Omental fat pad (tissue), 4 donors: Measurements from ENCODE around the gene RECK. TPM values are rescaled to one million over a fixed set of nuclear protein-coding genes. Genes with fewer than 3 reads are reported as not detected.
A peak's percentile ranks its signal among the peaks of the same experiment; 100 is the strongest.
"Not testable (repeated sequence)": the region's sequence is repeated elsewhere in the genome, so short reads cannot be mapped to it uniquely, and the experiment has no call there.

ENCODE experiments used
- ATAC-seq: fragments of 150-250 bp; one replicate; pipeline ENCODE4 v1.9.1; 2016; ENCODE audit warnings: mild to moderate bottlenecking, moderate library complexity; ENCODE audit not compliant: low FRiP score
- DNase-seq: peaks from one replicate; pipeline ENCODE4 v3.0.0-alpha.2; 2019; ENCODE audit warnings: low spot score
- CTCF ChIP-seq, 3 donors: fragments of 450-650 bp; IDR thresholded peaks; one replicate each; pipeline ENCODE4 v1.5.1; 2016 to 2017; ENCODE audit warnings: antibody characterized with exemption in 3 of 3, mild to moderate bottlenecking in 3 of 3, moderate library complexity in 2 of 3
- total RNA-seq, 4 donors: library from RNA; depleted of rRNA; stranded (reverse); fragments of >200 nt; gene quantifications; one replicate each; pipeline ENCODE4 v1.1.0, GENCODE V29; 2016

Gene RECK
- total RNA-seq, result 10 to 100 TPM; 15.0 to 27.7 (median 21.7) TPM

- DNase-seq (peak; percentile 81), ATAC-seq (peak; percentile 85)
- TF ChIP-seq CTCF (IDR thresholded peaks at IDR 0.05), result no peak
Measured at GRCh38 chr9:36036780-36037548, at the start of gene RECK. TSS of gene RECK (plus strand) at chr9:36036913. CDS start at chr9:36036999, 86 bp downstream.

- no peak for TF ChIP-seq CTCF (IDR thresholded peaks at IDR 0.05)
- no peak for DNase-seq
- no peak for ATAC-seq
Measured at GRCh38 chr9:35990155-35990554, 46.6 kb upstream of the RECK start.

GRCh38 chr9:35993136-35993535 lies 43.6 kb upstream of the RECK start:
- not testable (repeated sequence) for ATAC-seq

GRCh38 chr9:35993976-35994720 lies 42.6 kb upstream of the RECK start:
- DNase-seq (no peak), ATAC-seq (no peak)
- no peak for TF ChIP-seq CTCF (IDR thresholded peaks at IDR 0.05)

More at GRCh38 chr9:35993136-35993535, 43.6 kb upstream of the RECK start:
- not testable (repeated sequence) for DNase-seq

- no peak for ATAC-seq
- DNase-seq, result no peak
- no peak for TF ChIP-seq CTCF (IDR thresholded peaks at IDR 0.05)
Measured at GRCh38 chr9:35994959-35995358, 41.8 kb upstream of the RECK start.

GRCh38 chr9:35996358-35996970 lies 40.2 kb upstream of the RECK start:
- no peak for TF ChIP-seq CTCF (IDR thresholded peaks at IDR 0.05)
- DNase-seq (no peak), ATAC-seq (no peak)

GRCh38 chr9:35997016-35997415 lies 39.7 kb upstream of the RECK start:
- ATAC-seq, DNase-seq: not testable (repeated sequence)
